Measurements from ENCODE around the gene MACROH2A2.
"Not testable (repeated sequence)": the region's sequence is repeated elsewhere in the genome, so short reads cannot be mapped to it uniquely, and the experiment has no call there.

MACROH2A2 gene

DNA sequence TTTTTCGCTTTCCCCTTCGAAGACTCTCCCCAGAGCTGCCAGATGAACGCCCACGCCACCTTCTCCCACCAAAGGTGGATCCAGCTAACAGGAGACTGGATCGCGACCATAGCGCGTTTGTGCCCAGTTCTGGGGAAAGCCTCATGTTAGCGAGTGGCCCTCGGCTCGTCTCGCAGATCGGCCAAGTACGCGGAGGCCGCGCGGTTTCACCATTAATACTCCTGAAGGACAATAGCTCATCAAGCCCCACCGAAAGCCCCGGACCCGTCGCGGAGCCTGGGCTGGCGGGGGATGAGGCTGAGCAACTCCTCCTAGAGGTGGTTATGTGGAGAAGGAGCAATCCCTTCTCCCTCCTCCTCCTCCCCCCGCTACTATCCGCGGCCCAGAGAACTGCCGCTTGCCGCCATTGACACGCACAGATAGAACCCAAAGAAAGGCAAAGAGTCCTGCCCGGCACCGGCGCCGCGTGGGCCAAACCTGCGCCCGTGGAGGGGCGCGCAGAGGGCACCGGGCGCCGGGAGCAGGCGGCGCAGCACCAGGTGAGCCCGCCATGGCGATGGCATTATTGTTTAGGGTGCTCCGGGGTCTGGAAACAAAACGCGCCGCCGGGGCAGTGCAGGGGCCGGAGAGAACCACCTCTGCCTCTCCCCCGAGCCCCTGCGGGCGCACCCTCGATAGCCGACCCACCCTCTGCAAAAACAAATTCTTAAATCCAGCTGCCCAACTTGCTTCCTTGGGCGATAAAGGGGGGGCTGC is at the start of gene MACROH2A2:
MACROH2A2 (plus strand) TSS at position 385 of the 756 bp plus-strand sequence. CDS start 22,813 bp downstream, outside the sequence.
- DNase-seq (ENCODE audit: low read depth): no peak

GRCh38 chr10:70007116-70007820 is 45.4 kb upstream of the MACROH2A2 start:
- DNase-seq (ENCODE audit: low read depth): no peak

GRCh38 chr10:70031215-70031614 is 21.4 kb upstream of the MACROH2A2 start:
- no peak for DNase-seq (ENCODE audit: low read depth)

DNA sequence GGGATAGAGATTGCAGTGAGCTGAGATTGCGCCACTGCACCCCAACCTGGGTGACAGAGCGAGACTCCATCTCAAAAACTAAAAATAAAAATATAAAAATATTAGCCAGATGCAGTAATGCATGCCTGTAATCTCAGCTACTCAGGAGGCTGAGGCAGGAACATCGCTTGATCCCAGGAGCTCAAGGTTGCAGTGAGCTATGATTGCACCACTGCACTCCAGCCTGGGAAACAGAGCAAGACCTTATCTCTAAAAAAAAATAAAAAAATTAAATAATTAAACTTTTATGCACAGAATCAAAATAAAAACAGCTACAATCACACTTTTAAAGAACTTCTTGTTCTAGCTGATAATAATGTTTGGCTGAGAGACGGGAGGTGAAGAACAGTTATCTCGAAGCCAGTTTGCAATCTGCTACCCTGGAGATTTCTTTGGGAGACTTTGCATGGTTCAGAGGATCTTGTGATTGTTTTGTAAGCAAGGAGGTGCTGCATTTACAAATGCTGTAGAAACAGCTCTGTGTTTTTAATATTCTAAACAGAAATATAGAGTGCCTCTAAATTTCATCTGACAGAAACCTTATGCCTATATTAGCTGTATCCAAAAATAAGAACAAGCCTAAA is 19.9 kb upstream of the MACROH2A2 start:
- DNase-seq (ENCODE audit: low read depth): no peak

DNA sequence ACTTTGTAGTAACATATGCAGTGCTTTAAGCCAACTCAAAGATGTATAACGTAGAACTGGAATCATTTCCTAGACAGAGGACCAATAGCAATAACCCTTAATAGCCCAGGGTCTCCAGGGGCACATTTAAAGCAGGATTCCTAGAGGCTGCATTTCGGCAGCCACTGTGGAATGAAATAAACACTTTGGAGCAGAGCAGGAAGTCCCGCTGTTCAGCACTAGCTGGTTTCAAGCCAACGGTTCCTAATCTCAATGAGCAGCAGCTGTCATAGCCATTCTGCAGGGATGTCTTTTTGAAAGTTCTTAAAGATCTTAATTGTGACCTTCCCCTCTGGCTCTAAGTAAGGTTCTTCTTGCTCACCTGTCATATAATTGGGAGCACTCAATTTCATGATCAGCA is 18.4 kb upstream of the MACROH2A2 start:
- DNase-seq (ENCODE audit: low read depth): no peak

DNA sequence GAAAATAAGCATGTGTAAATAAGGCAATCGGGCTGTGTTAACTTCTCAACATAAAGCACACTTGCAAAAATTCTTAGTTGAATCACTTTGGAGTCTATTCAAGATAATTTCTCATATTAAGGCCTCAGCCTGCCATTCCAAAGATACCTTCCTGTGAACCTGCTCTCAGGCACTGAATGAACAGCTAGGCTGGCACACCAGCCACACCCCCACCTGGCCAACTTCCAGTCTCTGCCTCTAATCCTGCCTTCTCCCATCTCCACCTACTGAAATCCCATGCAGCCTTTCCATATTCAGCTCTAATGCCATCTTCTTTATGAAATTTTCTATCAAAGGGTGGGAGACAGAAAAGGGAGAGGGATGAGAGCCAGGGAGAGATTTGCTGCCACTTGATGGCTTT is 17.1 kb upstream of the MACROH2A2 start:
- no peak for DNase-seq (ENCODE audit: low read depth)

GRCh38 chr10:70038923-70039322 is 13.7 kb upstream of the MACROH2A2 start:
- no peak for DNase-seq (ENCODE audit: low read depth)

DNA sequence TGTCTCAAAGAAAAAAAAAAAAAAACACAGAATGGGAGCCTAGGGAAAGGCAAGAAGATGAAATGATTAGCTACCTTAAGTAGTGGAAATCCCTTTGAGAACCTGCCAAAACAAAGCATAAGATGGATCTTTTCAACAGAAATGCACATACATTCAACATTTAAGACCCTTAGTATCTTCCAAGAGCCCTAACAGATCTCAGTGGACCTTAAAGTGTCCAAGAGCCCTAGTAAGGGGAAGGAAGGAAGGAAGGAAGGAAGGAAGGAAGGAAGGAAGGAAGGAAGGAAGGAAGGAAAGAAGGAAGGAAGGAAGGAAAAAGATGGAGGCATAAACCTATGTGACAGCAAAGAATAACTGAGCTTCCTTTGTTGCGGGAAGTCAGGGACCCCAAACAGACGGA is 11.6 kb upstream of the MACROH2A2 start:
- no peak for DNase-seq (ENCODE audit: low read depth)

GRCh38 chr10:70041739-70042138 is 10.9 kb upstream of the MACROH2A2 start:
- DNase-seq (ENCODE audit: low read depth): not testable (repeated sequence)

DNA sequence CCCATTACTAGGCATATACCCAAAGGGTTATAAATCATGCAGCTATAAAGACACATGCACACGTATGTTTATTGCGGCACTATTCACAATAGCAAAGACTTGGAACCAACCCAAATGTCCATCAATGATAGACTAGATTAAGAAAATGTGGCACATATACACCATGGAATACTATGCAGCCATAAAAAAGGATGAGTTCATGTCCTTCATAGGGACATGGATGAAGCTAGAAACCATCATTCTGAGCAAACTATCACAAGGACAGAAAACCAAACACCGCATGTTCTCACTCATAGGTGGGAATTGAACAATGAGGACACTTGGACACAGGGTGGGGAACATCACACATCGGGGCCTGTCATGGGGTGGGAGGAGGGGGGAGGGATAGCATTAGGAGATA is 5.6 kb upstream of the MACROH2A2 start:
- not testable (repeated sequence) for DNase-seq (ENCODE audit: low read depth)

- no peak for DNase-seq (ENCODE audit: low read depth)
Measured at GRCh38 chr10:70048030-70048723, 4.5 kb upstream of the MACROH2A2 start.

GRCh38 chr10:70051848-70052247 is 798 bp upstream of the MACROH2A2 start:
- DNase-seq (ENCODE audit: low read depth): no peak

DNA sequence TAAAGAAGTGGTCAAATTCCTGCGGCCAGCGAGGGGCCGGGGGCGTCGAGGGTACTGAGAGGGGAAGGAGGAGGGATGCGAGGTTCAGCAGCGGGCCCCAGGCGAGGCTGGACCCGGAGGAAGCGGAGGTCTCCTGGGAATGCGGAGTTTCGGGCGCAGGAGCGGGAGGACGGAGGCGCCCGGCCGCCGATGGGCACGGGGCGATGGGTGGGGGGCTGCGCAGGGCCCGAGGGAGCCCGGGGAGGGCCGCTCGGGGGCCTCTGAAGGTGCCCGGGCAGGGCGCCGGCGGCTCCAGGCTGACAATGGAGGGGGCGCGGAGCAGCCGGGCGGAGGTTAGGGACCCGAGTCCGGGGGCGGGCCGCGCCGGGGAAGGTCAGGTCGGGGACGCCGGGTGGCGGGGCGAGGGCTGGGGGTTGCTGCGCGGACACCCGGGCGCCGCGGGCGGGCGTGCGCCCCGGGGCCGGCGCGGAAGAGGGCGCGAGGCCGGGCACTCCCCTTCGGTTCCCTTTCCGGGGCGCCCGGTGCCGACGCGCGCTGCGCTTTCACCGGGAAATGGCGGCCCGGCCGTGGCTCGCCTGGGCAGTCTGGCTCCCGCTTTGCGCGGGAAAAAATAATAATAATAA is 683 bp downstream of the MACROH2A2 start:
- no peak for DNase-seq (ENCODE audit: low read depth)

DNA sequence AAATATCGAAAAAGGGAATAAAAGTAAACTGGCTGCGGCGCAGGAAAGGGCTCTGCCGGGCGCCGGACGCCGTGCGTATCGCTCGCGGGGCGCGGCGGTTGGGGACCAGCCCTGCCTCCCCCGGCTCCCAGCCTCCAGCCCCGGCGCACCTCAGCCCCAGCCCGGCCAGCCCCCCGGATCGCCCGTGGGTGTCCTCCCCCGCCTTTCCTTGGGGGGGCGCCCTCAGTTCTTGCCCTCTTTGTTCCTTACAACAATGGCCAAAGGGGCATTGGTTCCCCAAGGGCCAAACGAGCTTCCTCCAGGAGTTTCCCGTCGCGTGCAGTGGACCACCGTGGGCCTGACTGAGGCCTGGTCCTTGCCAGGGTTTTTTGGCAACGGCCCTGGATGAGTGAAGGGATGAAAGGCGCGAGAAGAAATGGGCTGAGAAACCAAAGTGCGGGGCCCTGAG is 1.2 kb downstream of the MACROH2A2 start:
- no peak for DNase-seq (ENCODE audit: low read depth)

DNA sequence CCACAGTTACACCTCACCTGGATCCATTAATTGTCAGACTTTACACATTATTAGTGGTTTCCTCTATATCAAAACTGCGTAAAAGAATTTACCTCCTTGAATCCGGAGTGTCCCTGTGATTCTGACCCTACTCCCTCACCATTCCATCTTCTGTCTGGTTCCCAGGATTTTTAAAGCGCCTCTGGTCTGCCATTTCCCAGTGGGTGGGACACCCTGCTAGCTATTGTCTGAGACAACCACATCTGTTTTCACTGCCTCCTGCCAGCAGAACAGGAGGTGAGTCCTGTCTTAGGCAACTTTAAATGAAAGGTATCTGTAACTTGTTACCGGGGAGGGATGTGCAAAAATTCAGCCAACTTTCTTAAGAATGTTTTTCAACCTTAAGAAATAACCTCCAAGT is 2.3 kb downstream of the MACROH2A2 start:
- DNase-seq (ENCODE audit: low read depth): no peak

- no peak for DNase-seq (ENCODE audit: low read depth)
Measured at GRCh38 chr10:70055550-70055949, 2.9 kb downstream of the MACROH2A2 start.

GRCh38 chr10:70057306-70057705 is 4.7 kb downstream of the MACROH2A2 start:
- no peak for DNase-seq (ENCODE audit: low read depth)

GRCh38 chr10:70060389-70060788 is 7.7 kb downstream of the MACROH2A2 start:
- DNase-seq (ENCODE audit: low read depth): no peak

DNA sequence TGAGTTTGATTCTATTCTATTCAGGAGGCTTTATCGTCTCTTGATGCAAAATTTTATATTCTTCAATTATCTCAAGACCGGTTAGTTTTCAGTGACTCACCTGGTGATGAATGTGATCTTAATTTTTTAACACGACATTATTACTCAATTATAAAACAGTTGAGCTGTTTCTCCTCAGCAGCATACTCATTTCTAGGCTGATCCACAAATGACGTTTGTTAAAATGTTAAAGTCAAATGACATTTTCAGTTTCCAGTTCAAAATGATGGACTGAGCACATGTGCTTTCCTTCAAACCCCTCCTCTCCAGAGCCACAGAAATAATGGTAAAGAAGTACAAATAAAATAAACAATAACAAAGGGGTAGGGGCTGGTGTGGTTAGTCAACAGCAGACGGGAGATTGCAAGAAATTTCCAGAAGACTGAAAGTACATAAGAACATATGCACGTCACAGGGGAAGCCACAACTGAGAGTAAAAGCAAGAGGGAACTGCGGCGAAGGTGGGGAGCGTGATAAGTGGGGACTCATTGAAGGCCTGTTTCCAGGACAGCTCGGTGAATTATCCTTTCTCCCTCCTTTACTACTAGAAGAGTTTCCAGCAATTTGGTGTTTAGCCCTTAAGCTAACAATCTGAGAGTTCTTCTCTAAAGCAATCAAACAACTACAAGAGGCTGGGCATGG is 10.9 kb downstream of the MACROH2A2 start:
- DNase-seq (ENCODE audit: low read depth): no peak

- DNase-seq (ENCODE audit: low read depth): no peak
Measured at GRCh38 chr10:70064486-70064885, 11.8 kb downstream of the MACROH2A2 start.

DNA sequence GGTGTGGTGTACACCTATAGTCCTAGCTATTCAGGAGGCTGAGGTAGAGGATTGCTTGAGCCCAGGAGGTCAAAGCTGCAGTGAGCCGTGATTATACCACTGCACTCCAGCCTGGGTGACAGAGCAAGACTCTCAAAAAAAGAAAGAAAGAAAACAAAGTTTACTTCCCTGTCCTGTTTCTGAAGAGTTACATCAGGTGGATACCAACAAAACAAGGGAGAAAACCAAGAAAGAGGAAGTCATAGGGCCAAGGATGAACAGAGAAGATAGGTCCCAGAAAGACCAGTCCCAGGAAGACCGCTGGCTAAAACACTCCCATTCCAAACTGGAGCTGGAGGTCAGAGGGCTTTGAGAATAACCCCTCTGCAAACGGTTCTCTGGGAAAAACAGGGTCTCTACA is 13.5 kb downstream of the MACROH2A2 start:
- no peak for DNase-seq (ENCODE audit: low read depth)
